GM19099 (cell line): ENCODE data around the gene CENPM.

Source experiments
- POLR2A ChIP-seq: IDR thresholded peaks from 3 replicates; pipeline ENCODE4 v1.6.1; 2011; ENCODE audit warnings: low read depth; ENCODE audit not compliant: insufficient read length; ENCODE audit errors: extremely low read depth

Gene CENPM

DNA sequence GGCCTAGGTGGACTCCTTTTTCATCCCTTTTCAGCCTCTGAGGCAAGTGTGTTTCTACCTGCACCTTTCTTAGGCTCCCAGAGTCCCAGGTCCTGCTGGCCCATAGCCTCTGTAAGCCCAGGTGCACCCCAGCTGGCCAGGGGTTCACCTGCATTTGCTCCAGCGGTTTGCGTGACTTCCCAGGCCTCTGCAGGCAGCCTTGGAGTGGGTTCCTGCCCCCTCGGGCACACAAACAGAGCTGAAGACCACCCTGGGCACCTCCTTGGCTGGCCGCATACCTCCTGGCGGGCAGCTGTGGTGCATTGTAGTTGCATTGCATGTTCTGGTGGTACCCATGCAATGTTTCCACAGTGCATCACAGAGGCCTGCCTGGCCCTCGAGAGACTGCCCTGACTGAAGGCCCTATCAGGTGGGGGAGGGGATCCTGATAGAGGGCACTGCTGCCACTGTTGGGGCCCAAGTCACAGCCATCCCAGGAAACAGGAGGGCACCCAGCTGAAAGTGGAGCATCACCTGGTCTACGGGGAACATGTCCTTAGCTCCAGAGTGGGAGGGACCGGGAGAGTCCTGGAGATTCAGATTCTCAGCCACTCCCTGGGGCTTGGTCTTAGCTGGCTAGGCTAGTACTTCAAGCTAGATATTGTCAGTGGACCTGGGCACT, 46.2 kb downstream of the CENPM start:
- TF ChIP-seq POLR2A: no peak

DNA sequence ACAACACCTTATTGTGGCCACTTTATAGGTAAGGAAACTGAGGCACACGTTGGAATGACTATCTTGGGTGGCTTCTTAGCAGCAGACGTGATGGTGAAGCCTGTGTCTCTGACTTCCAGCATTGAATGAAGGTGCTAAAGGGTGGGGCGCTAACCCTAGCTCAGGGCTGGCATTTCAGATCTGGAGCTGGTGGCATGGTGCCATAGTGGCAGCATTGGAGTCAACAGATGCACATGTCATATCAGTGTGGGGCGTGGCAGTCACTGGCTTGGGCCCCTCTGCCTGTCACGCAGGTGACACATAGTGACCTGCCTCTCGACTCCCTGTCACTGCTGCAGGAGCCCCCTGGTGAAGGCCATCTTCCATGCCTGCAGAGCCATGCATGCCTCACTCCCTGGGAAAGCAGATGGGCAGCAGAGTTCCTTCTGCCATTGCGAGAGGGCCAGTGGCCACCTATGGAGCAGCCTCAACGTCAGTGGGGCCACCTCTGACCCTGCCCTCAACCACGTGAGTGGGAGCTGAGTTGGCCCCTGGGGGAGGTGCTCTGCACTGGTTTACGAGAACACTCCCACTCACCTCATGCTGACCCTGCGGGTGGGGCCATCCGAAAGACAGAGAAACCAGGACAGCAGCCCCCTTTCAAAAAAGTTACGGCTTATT, 46.8 kb downstream of the CENPM start:
- TF ChIP-seq POLR2A: no peak

DNA sequence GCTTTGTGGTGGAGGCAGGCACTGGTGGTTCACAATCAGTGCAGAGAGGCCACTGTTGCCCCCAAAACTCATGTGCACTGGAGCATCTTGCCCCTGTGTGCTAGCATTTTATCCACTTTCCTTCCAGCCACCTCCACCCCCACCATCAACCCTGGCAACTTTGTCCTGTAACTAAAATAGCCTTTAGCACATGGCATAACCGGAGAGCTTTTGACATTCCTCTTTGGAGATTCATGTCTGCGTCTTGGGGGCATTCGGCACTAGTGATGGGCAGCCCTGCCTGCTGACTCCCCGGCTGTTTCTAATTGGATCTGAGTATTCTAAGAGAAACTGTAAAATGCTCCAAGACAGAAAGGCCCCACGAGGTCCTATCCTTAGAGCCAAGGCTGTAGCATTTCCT, 47.8 kb downstream of the CENPM start:
- no peak for TF ChIP-seq POLR2A

DNA sequence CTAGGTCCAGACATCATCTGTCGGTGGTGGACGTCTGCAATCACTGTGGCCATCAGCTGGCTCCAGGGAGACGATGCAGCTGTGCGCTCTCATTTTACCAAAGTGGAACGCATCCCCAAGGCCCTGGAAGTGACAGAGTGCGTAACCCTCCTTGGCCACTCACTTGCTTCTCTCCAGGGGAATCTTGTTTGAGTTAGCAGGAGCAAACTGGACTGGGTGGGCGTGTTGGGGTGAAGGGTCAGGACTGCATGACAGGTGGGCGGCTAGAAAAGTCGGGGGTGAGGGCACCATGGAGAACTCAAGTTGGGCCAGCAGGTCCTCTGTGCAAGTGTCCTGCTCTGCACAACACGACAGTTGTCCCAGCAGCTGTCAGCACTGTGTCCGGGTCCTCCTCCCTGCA, 48.3 kb downstream of the CENPM start:
- no peak for TF ChIP-seq POLR2A

DNA sequence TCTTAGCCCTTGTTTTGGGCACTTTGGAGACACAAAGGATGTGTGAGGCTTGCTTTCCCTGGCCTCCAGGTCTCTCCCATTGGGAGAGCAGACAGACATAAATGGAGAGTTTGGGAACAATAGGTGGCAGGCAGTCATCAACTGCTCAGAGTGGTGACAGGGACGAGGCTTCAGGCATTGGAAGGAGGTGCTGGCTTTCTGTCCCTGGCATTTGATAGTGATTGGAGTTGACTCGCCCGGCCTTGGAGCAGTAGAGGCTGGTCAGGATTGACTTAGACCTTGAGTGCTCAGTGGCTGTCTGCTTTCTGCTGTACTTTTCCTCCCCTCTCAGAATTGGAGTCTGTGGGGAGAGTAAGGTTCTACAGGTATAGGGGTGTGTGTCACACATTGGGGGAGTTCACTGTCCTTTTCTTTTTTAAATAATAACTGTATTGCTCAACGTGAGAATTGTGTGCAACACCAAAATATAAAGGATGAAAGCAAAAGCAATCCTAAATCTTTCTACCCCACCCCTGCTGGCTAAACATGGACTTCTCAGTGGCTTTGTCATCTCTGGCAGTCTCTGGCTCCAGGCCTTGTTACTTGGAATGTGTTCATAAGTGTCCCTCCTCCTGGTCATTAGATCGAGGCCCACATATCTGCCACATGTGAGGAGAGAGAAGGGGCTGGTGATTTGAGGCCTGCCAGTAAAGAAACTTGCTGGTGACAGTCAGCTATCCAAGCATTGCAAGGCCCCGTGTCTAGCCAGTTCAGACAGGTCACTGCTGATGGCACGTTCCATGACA, 53.2 kb downstream of the CENPM start:
- no peak for TF ChIP-seq POLR2A

DNA sequence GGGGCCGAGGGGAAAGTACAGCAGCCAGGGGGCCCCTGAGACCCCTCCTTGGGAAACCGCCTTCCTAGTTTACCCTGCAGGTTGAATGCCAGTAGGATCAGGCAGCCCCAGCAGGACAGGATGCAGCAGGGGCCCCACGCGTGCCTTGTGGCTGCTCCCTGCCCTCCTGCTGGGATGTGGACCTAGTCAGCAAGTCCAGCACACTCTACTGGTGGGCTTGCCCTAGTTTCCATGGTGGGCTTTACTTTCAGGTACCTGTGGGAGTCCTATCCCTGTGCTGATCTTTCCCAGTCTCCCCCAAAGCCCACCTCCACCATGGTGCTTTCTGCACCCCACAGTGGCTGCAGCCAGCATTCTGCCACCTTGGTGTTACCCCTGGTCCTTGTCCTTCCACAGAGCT, 54.2 kb downstream of the CENPM start:
- TF ChIP-seq POLR2A: no peak

DNA sequence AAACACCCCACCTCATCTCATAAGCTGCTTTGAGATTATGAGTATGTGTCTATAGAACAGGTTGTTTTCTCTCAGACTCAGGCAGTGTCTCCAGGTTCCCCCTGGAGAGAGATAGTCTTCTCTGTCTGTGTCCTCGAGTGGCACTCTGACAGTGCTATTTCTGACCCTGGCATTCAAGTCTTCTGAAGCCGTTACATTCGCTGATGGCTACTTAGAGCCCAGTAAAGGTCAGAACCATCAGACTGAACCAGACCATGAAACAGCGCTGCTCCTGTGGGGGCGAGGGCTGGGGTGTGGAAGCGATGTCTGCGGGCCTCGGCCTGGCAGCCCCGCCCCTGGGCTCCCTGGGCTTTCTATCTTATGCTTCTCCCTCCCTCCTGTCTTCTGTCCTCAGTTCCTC, 55.5 kb downstream of the CENPM start:
- TF ChIP-seq POLR2A: no peak
